ENCODE measurements around the gene IRF8.

IRF8 gene

DNA sequence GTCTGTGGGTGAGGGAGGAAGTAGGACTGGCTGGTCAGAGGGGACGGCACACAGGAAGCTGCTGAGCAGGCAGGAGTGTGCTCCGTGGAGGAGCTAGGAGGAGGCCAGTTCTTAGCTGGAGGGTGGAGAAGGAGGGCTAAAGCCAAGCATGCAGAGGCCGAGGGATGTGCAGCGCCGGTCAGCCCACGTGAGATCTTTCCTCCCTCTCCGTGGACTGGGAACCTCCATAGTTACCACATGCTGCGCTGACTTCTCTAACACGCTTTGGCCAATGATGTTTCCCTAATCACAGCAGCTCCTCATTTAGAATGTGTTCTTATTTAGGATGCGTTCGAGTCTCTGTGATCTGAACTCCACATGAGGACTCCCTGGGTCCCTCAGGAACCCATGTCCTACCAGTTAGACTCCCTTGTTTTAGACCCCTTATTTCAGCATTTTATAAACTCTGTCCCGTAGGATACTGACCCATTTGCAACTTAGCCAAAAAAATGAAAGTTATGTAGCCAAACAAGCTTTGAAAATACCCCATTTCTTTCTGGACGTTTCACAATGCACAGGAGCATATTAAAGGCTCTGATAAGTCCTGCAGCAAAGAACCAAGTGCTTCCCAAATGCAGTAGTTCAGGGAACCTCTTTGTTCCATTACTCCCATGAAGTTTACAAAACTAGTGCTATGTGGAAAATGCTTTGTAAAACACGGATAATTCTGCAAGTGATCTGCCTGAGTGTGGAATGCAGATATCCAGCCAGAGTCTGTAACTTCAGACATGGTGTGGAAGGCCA lies 51.4 kb downstream of the IRF8 start:
- no peak for DNase-seq
- Mint-ChIP-seq H3K27ac (peak overlapping the region; percentile 29), H3K9me3 (no peaks in the 10 kb centered on the region), H3K4me1 (ENCODE audit: low read depth) (peaks cover 59% of the 10 kb centered on the region), H3K36me3 (ENCODE audit: low read depth) (peaks cover under 1% of the 10 kb centered on the region), H3K4me3 (no peak overlapping the region), H3K27me3 (peaks cover 22% of the 10 kb centered on the region)

DNA sequence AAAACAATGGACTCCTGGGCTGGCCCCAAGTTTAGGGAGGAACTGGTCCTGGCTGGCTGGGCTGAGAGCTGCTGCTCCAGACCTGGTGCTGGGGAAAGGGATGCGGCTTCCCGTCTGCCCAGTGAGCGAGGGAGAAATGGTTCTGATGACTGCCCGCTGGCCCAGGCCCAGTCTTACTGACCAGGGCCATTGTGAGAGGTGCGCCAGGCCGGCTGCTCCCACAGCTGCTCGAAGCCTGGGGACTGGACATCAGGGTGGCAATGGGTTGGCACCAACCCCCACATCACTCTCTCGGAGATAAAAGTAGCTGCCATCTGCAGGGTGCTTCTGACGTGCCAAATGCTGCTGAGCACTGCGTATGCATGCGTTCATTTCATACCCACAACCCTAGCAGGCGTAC lies 53.2 kb downstream of the IRF8 start:
- Mint-ChIP-seq H3K27ac (no peak overlapping the region), H3K27me3 (peaks cover 21% of the 10 kb centered on the region), H3K36me3 (ENCODE audit: low read depth) (no peaks in the 10 kb centered on the region), H3K4me3 (no peak overlapping the region), H3K9me3 (no peaks in the 10 kb centered on the region), H3K4me1 (ENCODE audit: low read depth) (peaks cover 56% of the 10 kb centered on the region)
- no peak for DNase-seq

DNA sequence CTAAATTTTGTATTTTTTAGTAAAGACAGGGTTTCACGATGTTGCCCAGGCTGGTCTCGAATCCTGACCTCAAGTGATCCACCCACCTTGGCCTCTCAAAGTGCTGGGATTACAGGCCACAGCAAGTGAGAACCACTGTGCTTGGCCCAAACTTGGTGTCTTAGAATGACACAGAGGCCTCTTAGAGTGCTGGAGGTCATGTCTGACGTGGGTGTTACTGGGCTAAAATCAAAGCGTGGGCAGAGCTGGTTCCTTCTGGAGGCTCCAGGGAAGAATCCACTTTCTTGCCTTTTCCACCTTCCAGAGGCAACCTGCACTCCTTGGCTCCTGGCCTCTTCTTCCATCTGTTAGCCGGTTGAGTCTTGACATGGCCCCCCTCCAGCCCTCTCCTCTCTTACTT lies 53.8 kb downstream of the IRF8 start:
- peaks cover 21% of the 10 kb centered on the region for H3K27me3 Mint-ChIP-seq
- no peak overlapping the region for H3K4me3 Mint-ChIP-seq
- H3K4me1 Mint-ChIP-seq (ENCODE audit: low read depth), result peaks cover 50% of the 10 kb centered on the region
- no peaks in the 10 kb centered on the region for H3K36me3 Mint-ChIP-seq (ENCODE audit: low read depth)
- H3K9me3 Mint-ChIP-seq, result no peaks in the 10 kb centered on the region
- H3K27ac Mint-ChIP-seq, result no peak overlapping the region
- no peak for DNase-seq

DNA sequence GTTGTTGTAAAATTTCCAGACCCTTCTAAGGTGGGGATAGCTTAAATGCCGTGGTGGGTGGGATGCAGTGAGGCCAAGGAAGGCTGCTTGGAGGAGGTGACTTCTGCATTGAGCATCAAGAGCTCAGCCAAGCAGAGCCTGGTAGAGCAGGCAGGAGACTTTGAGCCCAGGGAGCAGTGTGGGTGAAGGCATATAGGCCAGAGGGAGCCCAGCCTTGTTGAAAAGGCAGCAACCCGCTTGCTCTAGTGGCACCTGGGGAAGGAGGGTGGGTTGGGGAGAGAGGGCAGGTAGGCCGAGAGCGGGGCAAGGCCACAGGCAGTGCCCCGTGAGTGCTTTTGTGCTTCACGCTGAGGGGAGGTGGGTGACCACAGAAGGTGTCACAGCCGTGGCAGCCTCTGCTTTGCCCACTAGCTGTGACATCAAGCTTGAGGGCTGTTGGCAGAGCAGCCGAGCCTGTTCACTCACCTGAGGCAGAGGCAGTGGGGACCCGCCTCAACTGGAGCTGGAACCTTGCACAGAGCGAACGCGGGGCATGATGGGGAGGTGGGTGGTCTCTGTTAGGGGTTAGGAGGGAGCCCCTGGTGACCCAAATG lies 56.1 kb downstream of the IRF8 start:
- peak; percentile 47 for DNase-seq
- H3K27ac Mint-ChIP-seq, result no peak overlapping the region
- peaks cover 28% of the 10 kb centered on the region for H3K27me3 Mint-ChIP-seq
- H3K36me3 Mint-ChIP-seq (ENCODE audit: low read depth), result no peaks in the 10 kb centered on the region
- H3K9me3 Mint-ChIP-seq, result no peaks in the 10 kb centered on the region
- peaks cover 35% of the 10 kb centered on the region for H3K4me1 Mint-ChIP-seq (ENCODE audit: low read depth)
- no peak overlapping the region for H3K4me3 Mint-ChIP-seq

GRCh38 chr16:85955566-85955965 lies 56.6 kb downstream of the IRF8 start:
- Mint-ChIP-seq H3K9me3 (no peaks in the 10 kb centered on the region), H3K36me3 (ENCODE audit: low read depth) (no peaks in the 10 kb centered on the region), H3K4me3 (no peak overlapping the region), H3K27me3 (peaks cover 27% of the 10 kb centered on the region), H3K4me1 (ENCODE audit: low read depth) (peaks cover 30% of the 10 kb centered on the region), H3K27ac (no peak overlapping the region)
- DNase-seq, result peak; percentile 64

DNA sequence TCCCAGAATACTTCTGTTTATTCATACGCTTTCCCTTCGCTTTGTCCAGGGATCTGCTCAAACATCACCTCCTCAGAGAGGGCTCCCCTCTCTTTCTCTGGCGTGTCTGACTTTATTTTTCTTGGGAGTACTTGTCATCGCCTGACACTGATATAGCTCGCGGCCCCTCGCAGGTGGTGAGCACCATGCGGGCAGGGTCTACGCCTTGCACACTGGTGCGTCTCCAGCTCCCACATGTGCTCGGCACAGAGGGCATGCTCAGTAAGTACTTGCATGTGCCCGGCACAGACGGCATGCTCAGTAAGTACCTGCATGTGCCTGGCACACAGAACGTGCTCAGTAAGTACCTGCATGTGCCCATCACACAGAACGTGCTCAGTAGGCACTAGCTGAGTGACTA lies 57.5 kb downstream of the IRF8 start:
- Mint-ChIP-seq H3K9me3 (no peaks in the 10 kb centered on the region), H3K36me3 (ENCODE audit: low read depth) (no peaks in the 10 kb centered on the region), H3K4me3 (no peak overlapping the region), H3K4me1 (ENCODE audit: low read depth) (peaks cover 30% of the 10 kb centered on the region), H3K27ac (no peak overlapping the region), H3K27me3 (peaks cover 29% of the 10 kb centered on the region)
- no peak for DNase-seq

- no peak for DNase-seq
- peaks cover 35% of the 10 kb centered on the region for H3K4me1 Mint-ChIP-seq (ENCODE audit: low read depth)
- no peak overlapping the region for H3K4me3 Mint-ChIP-seq
- peaks cover 26% of the 10 kb centered on the region for H3K27me3 Mint-ChIP-seq
- H3K36me3 Mint-ChIP-seq (ENCODE audit: low read depth), result no peaks in the 10 kb centered on the region
- H3K9me3 Mint-ChIP-seq, result no peaks in the 10 kb centered on the region
- H3K27ac Mint-ChIP-seq, result no peak overlapping the region
These were observed 59.8 kb downstream of the IRF8 start for GRCh38 chr16:85958731-85959130.

- Mint-ChIP-seq H3K27me3 (peaks cover 26% of the 10 kb centered on the region), H3K4me1 (ENCODE audit: low read depth) (peaks cover 35% of the 10 kb centered on the region), H3K27ac (no peak overlapping the region), H3K9me3 (no peaks in the 10 kb centered on the region), H3K4me3 (no peak overlapping the region), H3K36me3 (ENCODE audit: low read depth) (no peaks in the 10 kb centered on the region)
- no peak for DNase-seq
These were observed 60.7 kb downstream of the IRF8 start for GRCh38 chr16:85959686-85960085.

DNA sequence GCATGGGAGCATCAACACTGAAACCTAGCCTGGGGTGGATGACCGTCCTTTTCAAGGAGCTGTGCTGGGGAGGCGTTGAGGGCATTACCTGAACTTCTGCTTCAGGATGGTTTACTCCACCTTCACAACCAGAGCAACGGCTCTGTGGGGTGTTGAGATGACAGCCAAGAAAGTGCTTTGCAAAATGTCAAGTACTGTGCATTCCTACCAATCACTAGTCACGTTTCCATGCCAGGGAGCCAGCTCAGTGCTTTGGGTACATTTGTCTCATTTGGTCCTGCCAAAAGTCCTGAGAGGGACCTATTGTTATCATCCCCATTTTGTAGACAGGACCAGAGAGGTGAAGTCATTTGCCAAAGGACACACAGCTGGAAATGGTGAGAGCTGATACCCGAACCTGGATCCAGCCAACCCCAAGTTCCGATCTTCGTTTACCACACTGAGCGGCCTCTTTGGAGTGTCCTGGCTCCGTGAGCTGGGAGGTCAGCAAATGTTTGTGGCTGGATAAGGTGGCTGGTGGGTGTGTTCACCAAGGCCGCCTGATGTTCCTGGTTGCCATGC lies 61.6 kb downstream of the IRF8 start:
- H3K4me3 Mint-ChIP-seq, result no peak overlapping the region
- no peaks in the 10 kb centered on the region for H3K9me3 Mint-ChIP-seq
- DNase-seq, result no peak
- H3K36me3 Mint-ChIP-seq (ENCODE audit: low read depth), result no peaks in the 10 kb centered on the region
- peaks cover 28% of the 10 kb centered on the region for H3K4me1 Mint-ChIP-seq (ENCODE audit: low read depth)
- no peak overlapping the region for H3K27ac Mint-ChIP-seq
- H3K27me3 Mint-ChIP-seq, result peaks cover 26% of the 10 kb centered on the region

- H3K9me3 Mint-ChIP-seq, result no peaks in the 10 kb centered on the region
- peaks cover 18% of the 10 kb centered on the region for H3K4me1 Mint-ChIP-seq (ENCODE audit: low read depth)
- no peak overlapping the region for H3K4me3 Mint-ChIP-seq
- peaks cover 26% of the 10 kb centered on the region for H3K27me3 Mint-ChIP-seq
- no peak for DNase-seq
- no peak overlapping the region for H3K27ac Mint-ChIP-seq
- H3K36me3 Mint-ChIP-seq (ENCODE audit: low read depth), result no peaks in the 10 kb centered on the region
These were observed 63.3 kb downstream of the IRF8 start for GRCh38 chr16:85961988-85962915.

- Mint-ChIP-seq H3K4me1 (ENCODE audit: low read depth) (peaks cover 30% of the 10 kb centered on the region), H3K36me3 (ENCODE audit: low read depth) (no peaks in the 10 kb centered on the region), H3K27ac (no peak overlapping the region)
These were observed 64.9 kb downstream of the IRF8 start for GRCh38 chr16:85963753-85964285.

DNA sequence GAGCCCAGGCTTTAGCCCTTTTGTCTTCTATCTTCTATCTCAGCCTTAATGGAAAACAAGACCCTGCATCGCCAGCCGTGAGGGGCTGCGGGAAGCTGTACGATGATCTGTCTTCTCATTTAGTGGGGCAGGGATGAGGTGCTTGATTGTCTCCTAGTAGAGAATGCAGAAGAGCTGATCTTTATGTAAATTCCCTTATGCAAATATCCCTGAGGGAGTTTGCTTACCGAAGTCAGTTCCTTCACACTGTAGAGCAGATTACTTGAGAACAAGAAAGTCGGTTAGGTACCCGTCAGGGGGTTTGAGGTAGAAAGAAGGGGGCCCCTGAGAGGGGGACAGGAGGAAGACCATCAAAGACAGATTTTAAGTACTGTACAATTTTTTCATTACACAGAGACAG lies 66.2 kb downstream of the IRF8 start:
- peaks cover 43% of the 10 kb centered on the region for H3K4me1 Mint-ChIP-seq (ENCODE audit: low read depth)
- no peaks in the 10 kb centered on the region for H3K9me3 Mint-ChIP-seq
- no peak for DNase-seq
- peaks cover 16% of the 10 kb centered on the region for H3K27me3 Mint-ChIP-seq
- H3K4me3 Mint-ChIP-seq, result no peak overlapping the region
- H3K36me3 Mint-ChIP-seq (ENCODE audit: low read depth), result no peaks in the 10 kb centered on the region
- no peak overlapping the region for H3K27ac Mint-ChIP-seq

More at GRCh38 chr16:85963753-85964285, 64.9 kb downstream of the IRF8 start:
- DNase-seq, result no peak
- Mint-ChIP-seq H3K27me3 (peaks cover 18% of the 10 kb centered on the region), H3K4me3 (no peak overlapping the region), H3K9me3 (no peaks in the 10 kb centered on the region)

DNA sequence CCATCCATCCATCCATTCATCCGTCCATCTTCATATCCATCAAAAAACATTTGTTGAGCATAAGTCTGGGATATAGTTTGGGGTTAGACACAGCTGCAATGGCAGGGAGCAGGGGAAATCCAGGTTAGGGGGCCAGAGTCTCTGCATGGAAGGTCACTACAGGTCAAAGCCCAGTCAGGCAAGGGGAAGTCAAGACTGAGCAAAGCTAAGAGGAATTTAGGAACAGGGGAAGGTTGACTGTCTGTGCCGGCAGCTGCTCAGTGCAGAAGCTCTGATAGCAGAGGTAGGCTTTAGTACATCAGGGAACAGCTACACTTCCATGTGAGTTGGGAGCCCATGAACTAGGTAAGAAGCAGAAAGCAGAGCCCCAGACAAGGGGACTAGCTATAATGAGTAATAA lies 68.1 kb downstream of the IRF8 start:
- H3K27ac Mint-ChIP-seq, result no peak overlapping the region
- no peaks in the 10 kb centered on the region for H3K36me3 Mint-ChIP-seq (ENCODE audit: low read depth)
- no peak for DNase-seq
- H3K9me3 Mint-ChIP-seq, result no peaks in the 10 kb centered on the region
- peaks cover 2% of the 10 kb centered on the region for H3K27me3 Mint-ChIP-seq
- H3K4me3 Mint-ChIP-seq, result no peak overlapping the region
- H3K4me1 Mint-ChIP-seq (ENCODE audit: low read depth), result peaks cover 40% of the 10 kb centered on the region

Measured in activated T-cell treated with anti-CD3 and anti-CD28 coated beads, Interleukin-2, amount 50 U/mL, for 24 hours (primary cell).